SK-N-MC (cell line): Measurements from ENCODE around the gene FBXL13.

Experiments
- EZH2 ChIP-seq: fragments of 200-600 bp; sonication (generic); IDR thresholded peaks from one replicate; pipeline ENCODE4 v1.6.1; 2017; ENCODE audit warnings: antibody characterized with exemption
- FOXP2 ChIP-seq: optimal IDR thresholded peaks from 2 replicates; pipeline ENCODE3; 2011; ENCODE audit warnings: mild to moderate bottlenecking, moderate library complexity; ENCODE audit not compliant: insufficient read depth; ENCODE audit errors: extremely low read length, control extremely low read depth

- TF ChIP-seq FOXP2 (no peak), EZH2 (no peak)
Observed at GRCh38 chr7:103082497-103082896, 7.9 kb upstream of the FBXL13 start.
